Superior temporal gyrus (tissue), 1 donor: ENCODE data around the gene SLX4IP.
A peak's percentile ranks its signal among the peaks of the same experiment; 100 is the strongest.

ENCODE experiments used
- DNase-seq: peaks from one replicate; pipeline ENCODE4 v3.0.0-alpha.2; 2016; ENCODE audit errors: extremely low spot score

SLX4IP gene

DNA sequence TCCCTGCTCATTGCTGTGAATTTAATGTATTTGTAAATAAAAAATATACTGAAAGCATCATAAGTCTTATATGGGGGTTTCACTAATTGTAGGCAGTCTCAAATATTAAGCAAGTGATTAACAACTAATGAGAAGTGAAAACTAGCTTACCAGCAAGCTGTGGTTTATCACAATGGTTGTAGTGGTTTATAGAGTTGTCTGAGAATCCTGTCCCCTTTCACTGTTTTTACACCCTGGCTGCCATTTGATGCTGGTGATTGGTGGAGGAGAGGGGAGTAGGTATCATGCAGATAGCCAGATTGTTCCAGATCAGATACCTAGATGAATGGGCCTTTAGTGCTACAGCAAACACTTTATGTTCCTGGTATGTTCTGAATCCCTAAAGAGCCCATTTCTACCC lies 7.1 kb upstream of the SLX4IP start:
- no peak for DNase-seq

- DNase-seq = no peak
Observed at GRCh38 chr20:10429443-10429981, 5.6 kb upstream of the SLX4IP start.

DNA sequence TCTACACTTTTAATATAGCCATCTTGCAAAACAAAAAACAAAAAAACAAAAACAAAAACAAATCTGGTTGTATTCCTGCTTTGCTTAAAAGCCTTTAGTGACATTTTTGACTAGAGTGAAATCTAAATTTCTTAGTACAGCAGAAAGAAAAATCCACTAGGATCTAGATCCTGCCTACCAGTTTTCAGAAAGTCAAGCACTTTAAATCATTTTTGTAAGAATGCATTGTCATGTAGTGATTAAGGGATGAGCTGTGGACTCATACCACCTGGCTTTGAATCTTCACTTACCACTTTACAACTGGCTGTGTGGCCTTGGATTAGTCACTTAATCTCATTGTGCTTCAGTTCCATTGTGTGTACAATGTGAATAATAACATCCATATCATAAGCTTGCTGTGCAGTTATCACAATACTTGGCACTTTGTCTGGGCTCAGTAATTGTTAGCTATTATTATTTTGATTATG lies 5.1 kb upstream of the SLX4IP start:
- no peak for DNase-seq

- no peak for DNase-seq
Observed at GRCh38 chr20:10430704-10431103, 4.4 kb upstream of the SLX4IP start.

DNA sequence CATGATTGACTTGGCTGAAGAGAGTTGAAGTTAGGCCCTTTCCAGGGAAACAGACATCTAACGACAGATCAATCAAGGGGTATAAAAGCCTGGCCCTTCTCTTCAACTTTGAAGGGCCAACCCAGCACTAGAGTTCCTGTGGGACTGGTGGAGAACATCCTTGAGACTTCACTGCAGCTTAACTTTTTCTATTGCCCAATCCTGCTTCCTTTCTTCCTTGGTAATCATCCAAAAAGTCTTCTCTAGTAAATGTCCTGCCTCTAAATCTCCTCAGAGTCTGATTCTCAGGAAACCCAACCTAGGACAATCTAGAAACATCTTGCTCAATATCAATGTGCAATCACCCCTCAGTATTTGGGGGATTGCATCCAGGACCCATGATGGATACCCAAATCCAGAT lies 3.0 kb upstream of the SLX4IP start:
- no peak for DNase-seq

GRCh38 chr20:10433014-10433622 lies 2.0 kb upstream of the SLX4IP start:
- no peak for DNase-seq

DNA sequence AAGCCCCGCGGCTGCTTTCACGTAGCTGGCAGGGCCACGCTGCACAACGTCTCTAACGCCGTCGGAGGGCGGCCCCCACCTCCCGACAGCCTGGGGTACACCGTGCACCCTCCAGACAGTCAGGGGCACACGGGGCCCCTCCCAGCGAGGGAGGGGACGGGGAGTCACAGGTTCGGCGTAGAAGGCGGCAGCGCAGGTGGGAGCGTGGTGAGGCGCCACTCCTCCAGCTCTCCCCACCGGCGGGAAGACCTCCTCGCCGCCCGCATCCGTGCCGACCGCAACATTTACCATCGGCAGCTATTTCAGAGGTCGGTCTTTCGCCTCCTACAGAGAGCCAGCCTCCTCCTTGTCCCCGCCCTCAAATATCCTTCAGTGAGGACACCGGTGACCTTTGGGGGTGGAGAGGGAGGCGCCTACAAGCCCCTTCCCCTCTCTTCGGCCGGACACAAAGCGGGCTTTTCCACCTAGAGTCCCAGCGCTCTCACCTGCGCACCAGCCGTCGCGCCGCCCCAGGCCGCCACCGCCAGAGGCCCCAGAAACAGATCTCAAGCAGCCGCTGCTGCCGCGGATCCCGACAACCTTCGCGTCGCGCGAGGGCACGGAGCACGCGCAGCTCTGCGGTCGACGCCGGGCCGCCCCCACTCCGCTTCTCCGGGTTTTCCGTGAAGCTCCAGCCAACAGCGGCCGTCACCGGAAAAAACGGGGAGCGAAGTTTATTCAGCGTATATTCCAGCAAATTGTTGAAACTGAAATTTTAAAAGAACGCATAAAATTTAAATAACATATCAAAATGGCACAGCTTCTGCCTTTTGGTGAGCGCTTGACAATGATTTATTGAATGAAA lies 1.3 kb upstream of the SLX4IP start, which contains the start of gene MKKS:
Gene MKKS, minus strand, starts transcription at position 600 of the 844 bp plus-strand sequence. CDS start 20,708 bp downstream, outside the sequence.
- no peak for DNase-seq

DNA sequence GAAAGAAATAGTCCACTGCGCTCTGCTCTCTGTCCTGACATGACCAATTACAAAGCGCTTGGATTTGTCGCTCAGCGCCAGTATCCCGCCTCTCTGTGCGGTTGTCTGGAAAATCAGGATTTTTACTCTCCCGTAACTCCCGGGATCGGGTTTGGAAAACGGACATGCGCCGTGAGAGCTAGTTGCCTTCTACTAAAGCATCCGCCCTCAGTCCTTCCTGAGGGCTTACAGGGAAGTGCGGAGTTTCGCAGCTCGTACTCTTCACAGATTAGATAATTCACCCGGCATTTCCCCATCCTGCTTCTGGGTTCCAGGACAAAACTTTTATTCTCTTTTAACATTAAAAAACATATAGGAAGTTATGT lies 656 bp upstream of the SLX4IP start:
- DNase-seq = peak; percentile 100

DNA sequence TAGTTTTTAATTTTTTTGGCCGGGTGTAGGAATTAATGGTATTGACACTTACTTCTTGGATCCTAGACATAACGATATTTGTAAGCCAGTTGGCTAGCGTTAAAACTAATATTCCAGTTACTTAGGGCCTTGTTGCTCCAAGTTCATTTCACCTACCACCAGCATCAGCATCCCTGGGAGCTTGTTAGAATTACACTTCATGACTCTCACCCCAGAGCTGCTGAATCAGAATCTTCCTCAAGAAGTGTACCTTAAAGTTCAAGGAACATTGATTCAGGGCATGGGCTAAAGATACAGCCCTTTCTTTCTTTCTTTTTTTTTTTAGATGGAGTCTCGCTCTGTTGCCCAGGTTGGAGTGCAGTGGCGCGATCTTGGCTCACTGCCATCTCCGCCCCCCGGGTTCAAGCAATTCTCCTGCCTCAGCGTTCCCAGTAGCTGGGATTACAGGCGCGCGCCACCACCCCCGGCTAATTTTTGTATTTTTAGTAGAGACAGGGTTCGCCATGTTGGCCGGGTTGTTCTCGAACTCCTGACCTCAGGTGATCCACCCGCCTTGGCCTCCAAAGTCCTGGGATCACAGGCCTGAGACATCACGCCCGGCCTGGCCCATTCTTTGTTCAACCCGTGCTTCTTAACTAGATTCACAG lies 1.1 kb downstream of the SLX4IP start:
- no peak for DNase-seq

GRCh38 chr20:10438217-10438616 lies 3.1 kb downstream of the SLX4IP start:
- no peak for DNase-seq

DNA sequence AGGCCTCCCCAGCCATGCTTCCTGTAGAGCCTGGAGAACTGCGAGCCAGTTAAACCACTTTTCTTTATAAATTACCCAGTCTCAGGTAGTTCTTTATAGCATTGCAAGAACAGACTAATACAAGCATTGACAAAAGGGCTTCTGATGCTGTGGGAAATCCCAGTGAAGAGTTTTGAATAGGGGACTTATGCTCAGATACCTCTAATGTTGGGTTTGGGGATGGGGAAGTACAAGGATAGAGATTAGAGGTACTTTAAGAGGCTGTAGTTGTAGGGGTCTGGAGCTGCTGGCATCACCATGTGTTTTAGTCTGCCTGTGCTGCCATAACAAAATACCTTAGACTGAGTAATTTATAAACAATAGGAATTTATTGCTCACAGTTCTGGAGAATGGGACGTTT lies 8.8 kb downstream of the SLX4IP start:
- DNase-seq = no peak

- DNase-seq = no peak
Observed at GRCh38 chr20:10445758-10446157, 10.7 kb downstream of the SLX4IP start.

DNA sequence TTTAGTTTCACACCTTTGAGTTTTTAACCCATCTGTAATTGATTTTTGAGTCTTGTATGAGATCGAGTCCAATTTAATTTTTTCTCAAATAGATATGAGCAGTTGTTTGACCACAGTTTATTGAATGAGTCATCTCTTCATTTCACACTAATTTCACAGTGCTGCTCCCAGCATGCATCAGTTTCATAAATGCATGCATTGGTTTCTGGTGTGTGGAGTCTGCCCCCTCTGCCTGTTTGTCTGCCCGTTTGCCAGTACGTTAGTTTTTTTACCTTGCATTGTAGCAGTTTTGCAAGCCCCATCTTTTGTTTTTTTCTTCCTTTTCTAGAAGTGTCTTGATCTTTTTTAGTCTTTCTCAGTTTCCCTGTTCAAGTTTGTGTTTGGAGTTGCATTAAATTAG lies 11.9 kb downstream of the SLX4IP start:
- DNase-seq = peak; percentile 32

GRCh38 chr20:10448270-10449156 lies 13.4 kb downstream of the SLX4IP start:
- DNase-seq = no peak

DNA sequence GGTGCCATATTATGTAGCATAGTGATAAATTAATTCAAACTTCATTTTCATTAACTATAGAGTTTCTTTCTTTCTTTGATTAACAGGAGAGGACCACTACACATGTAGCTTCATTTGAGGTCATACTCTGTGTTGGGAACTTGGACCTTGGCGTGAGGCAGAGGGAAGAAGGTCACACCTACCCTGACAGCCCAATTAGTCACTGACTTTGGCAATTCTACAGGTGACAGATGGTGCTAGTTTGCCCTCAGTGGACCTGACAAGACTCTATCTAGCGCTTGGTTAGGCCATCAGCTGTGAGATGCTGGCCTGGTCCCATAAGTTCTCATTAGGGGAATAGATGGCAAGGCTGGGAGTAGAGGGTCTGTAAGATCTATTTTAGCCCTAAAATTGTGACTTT lies 14.2 kb downstream of the SLX4IP start:
- no peak for DNase-seq

- no peak for DNase-seq
Observed at GRCh38 chr20:10453241-10453640, 18.1 kb downstream of the SLX4IP start.

DNA sequence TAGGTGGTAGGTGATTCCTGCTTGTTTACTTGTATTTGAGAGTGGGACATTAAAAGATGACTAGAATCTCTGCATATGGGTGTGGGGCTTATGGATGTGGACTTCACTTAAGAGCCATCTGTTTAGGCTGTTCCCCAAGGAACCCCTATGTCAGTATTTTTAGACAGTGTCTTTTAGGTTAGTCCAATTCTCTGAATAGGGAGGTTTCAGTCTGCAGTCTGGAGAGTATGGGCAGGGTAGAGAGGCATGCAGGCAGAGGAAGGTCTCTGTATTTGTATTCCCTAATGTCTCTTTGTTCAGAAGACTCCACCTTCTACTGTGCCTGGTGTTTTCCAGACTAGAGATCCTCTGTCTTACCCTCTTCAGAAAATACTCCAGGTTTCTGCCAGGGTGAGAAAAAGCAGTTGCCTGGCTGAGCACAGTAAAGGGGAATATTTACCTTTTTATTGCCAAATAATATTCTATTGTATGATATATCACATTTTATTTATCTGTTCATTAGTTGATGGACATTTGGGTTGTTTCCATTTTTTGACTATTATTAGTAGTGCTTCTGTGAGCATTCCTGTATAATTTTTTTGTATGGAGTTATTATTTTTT lies 19.1 kb downstream of the SLX4IP start:
- DNase-seq = no peak

DNA sequence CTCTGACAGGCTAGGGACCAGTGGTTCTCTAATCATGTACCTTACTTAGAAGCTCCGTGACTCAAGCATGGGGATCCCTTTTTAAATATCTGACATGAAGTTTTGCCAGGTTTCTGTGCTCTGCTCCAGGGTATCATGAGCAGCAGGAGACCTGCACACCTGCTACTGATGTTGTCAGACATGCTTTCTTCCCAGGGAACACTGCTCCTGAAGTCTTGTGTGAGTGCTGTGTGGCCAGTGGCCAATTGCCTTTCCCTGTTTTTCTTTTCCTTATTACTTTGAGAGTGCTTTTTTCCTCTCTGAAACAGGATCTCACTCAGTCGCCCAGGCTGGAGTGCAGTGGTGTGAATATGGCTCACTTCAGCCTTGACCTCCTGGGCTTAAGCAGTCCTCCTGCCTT lies 26.4 kb downstream of the SLX4IP start:
- no peak for DNase-seq

- no peak for DNase-seq
Observed at GRCh38 chr20:10462516-10462915, 27.4 kb downstream of the SLX4IP start.

GRCh38 chr20:10463622-10464021 lies 28.5 kb downstream of the SLX4IP start:
- DNase-seq = no peak

DNA sequence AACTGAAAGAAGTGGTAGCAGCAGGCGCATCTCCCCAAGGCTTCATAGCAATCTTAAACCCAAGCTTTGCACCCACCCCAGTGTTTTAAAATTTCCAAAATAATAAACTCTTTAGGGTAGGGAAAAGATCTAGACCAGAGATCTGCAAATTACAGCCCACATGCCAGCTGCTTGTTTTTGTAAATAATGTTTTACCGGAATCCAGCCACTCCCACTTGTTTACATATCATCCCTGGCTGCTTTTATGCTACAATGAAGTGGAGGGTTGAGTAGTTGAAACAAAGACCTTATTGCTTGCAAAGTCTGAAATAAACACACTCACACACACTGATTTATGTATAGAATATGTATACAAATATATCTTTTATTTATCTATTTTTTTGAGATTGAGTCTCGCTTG lies 30.0 kb downstream of the SLX4IP start:
- DNase-seq = no peak
